K562 (cell line): ENCODE results near the gene SLC44A1. TPM values are rescaled to one million over a fixed set of nuclear protein-coding genes. Genes with fewer than 3 reads are reported as not detected.

ENCODE experiments used
- ATAC-seq: fragments of 200-7000 bp; cut with Tn5 transposase; 3 replicates; pipeline ENCODE4 v1.9.1; 2020; ENCODE audit warnings: moderate library complexity
- BruUV-seq: library from RNA; stranded (reverse); fragments of 400-500 nt; replicated peaks from 2 replicates; lab custom pipeline; 2021; lab: Mats Ljungman, UMichigan
- CTCF ChIA-PET: fragments of 300-600 bp; formaldehyde crosslinking; extraction: SDS; loops from one replicate; lab custom pipeline; 2021; ENCODE audit warnings: low intra/inter-chr PET ratio; lab: Yijun Ruan, JAX
- POLR2A ChIA-PET: fragments of 300-600, 350-650 bp; sonication (Branson Sonifier 250); formaldehyde crosslinking; extraction: SDS; loops from one replicate; lab custom pipeline; 2021; ENCODE audit warnings: antibody characterized with exemption, inconsistent platforms; lab: Yijun Ruan, JAX
- DNase-seq, 4 experiments: peaks; one replicate each; pipeline versions ENCODE4 v3.0.0 to v3.0.0-alpha.2; 2011 to 2018; ENCODE audit warnings: low spot score in 3 of 4, mixed read lengths in 3 of 4; ENCODE audit errors: extremely low read depth in 1 of 4
- FAIRE-seq: peaks from 2 replicates; lab custom pipeline; 2011; peaks lifted over from hg19 to GRCh38; lab: Jason Lieb, UNC
- H2AFZ ChIP-seq: 2 replicates; pipeline ENCODE4 v1.6.0; 2011; ENCODE audit warnings: low read depth, low read length, control low read depth, inconsistent platforms
- H3K27ac ChIP-seq: fragments of 200-600 bp; 3 replicates; pipeline ENCODE4 v1.8.0; 2011; ENCODE audit warnings: low read depth, mild to moderate bottlenecking, control low read depth, inconsistent platforms, low read length, moderate library complexity, mixed read lengths; ENCODE audit errors: extremely low read depth
- H3K27me3 ChIP-seq, 2 experiments: fragments of 300-600 bp in 1 of 2; 2 replicates in 1 of 2; 3 replicates in 1 of 2; pipeline versions ENCODE4 v1.6.0 to v1.8.0; 2011; ENCODE audit warnings: inconsistent platforms in 2 of 2, low read length in 2 of 2, mild to moderate bottlenecking in 1 of 2, mixed read lengths in 1 of 2, moderate library complexity in 1 of 2; ENCODE audit not compliant: control insufficient read depth in 2 of 2, insufficient read depth in 2 of 2
- H3K36me3 ChIP-seq: fragments of 300-600 bp; 3 replicates; pipeline ENCODE4 v1.8.0; 2011; ENCODE audit warnings: mild to moderate bottlenecking, low read length, inconsistent platforms; ENCODE audit not compliant: control insufficient read depth, insufficient read depth
- H3K4me1 ChIP-seq, 2 experiments: fragments of 200-600 bp in 1 of 2; replicated peaks in 1 of 2; 2 replicates in 1 of 2; 3 replicates in 1 of 2; pipeline versions ENCODE4 v1.5.1 to v1.8.0; 2011; ENCODE audit warnings: inconsistent platforms in 2 of 2, low read length in 2 of 2, mild to moderate bottlenecking in 1 of 2, mixed read lengths in 1 of 2, moderate library complexity in 1 of 2; ENCODE audit not compliant: control insufficient read depth in 2 of 2, insufficient read depth in 2 of 2
- H3K4me2 ChIP-seq: 2 replicates; pipeline ENCODE4 v1.6.1; 2011; ENCODE audit warnings: low read length, control low read depth, inconsistent platforms, mixed read lengths; ENCODE audit not compliant: insufficient read depth
- H3K4me3 ChIP-seq: fragments of 200-600 bp; sonication (generic), shearing (Covaris generic); 2 replicates; pipeline ENCODE4 v1.5.1; 2016; ENCODE audit warnings: control low read depth, inconsistent platforms
- H3K79me2 ChIP-seq: fragments of 200-600 bp; 3 replicates; pipeline ENCODE4 v1.8.0; 2011; ENCODE audit warnings: low read length, inconsistent platforms; ENCODE audit not compliant: control insufficient read depth, insufficient read depth
- H3K9ac ChIP-seq, 2 experiments: 2 replicates each; pipeline versions ENCODE4 v1.6.0 to v1.6.1; 2011; ENCODE audit warnings: low read depth in 2 of 2, low read length in 2 of 2, control low read depth in 1 of 2, inconsistent platforms in 1 of 2, mild to moderate bottlenecking in 1 of 2, mixed read lengths in 1 of 2; ENCODE audit not compliant: insufficient read depth in 1 of 2
- H3K9me1 ChIP-seq: one replicate; pipeline ENCODE4 v1.6.0; 2011; ENCODE audit warnings: inconsistent platforms, mild to moderate bottlenecking, low read length, moderate library complexity; ENCODE audit not compliant: control insufficient read depth, insufficient read depth
- H3K9me3 ChIP-seq: replicated peaks from 2 replicates; pipeline ENCODE4 v1.5.1; 2011; ENCODE audit warnings: low read depth, low read length, inconsistent platforms; ENCODE audit not compliant: control insufficient read depth, insufficient read depth
- H4K20me1 ChIP-seq: replicated peaks from 2 replicates; pipeline ENCODE4 v1.6.1; 2011; ENCODE audit warnings: low read length, inconsistent platforms, mixed read lengths; ENCODE audit not compliant: control insufficient read depth, insufficient read depth
- ARID4B ChIP-seq: sonication (generic); formaldehyde crosslinking; IDR thresholded peaks from 2 replicates; pipeline ENCODE4 v1.8.0; 2022; ENCODE audit warnings: mild to moderate bottlenecking, missing genetic modification reagents
- FOXK1 ChIP-seq: sonication (generic); formaldehyde crosslinking; IDR thresholded peaks from 2 replicates; pipeline ENCODE4 v1.8.0; 2022; ENCODE audit warnings: missing genetic modification reagents, mild to moderate bottlenecking, borderline replicate concordance
- PHTF2 ChIP-seq: fragments of 250-450 bp; sonication (Bioruptor Pico); IDR thresholded peaks from 2 replicates; pipeline ENCODE4 v1.5.0; 2021; ENCODE audit warnings: mild to moderate bottlenecking
- RBFOX2 ChIP-seq: fragments of 200-400 bp; formaldehyde crosslinking; IDR thresholded peaks from 2 replicates; pipeline ENCODE4 v1.6.1; 2017; ENCODE audit warnings: low read depth, mild to moderate bottlenecking, low read length, moderate library complexity
- SLC30A9 ChIP-seq: fragments of 250-450 bp; sonication (Bioruptor Pico); IDR thresholded peaks from 2 replicates; pipeline ENCODE4 v1.8.0; 2022; ENCODE audit warnings: mild to moderate bottlenecking, moderate library complexity
- SP1 ChIP-seq: sonication (generic); formaldehyde crosslinking; IDR thresholded peaks from 2 replicates; pipeline ENCODE4 v1.8.1; 2022; ENCODE audit warnings: mild to moderate bottlenecking, missing genetic modification reagents
- TCF7 ChIP-seq: sonication (generic); IDR thresholded peaks from 2 replicates; pipeline ENCODE4 v1.6.1; 2016; ENCODE audit warnings: antibody characterized with exemption, borderline replicate concordance
- WGBS: fragments of 100-300 bp; shearing (Covaris generic); methylation state at CpG from one replicate; pipeline ENCODE4 v1.1.6; 2016; ENCODE audit warnings: low coverage, mixed read lengths; ENCODE audit not compliant: insufficient coverage; ENCODE audit errors: missing lambda C conversion rate; 5-methylcytosine and 5-hydroxymethylcytosine counted together
- in situ Hi-C: fragments of 300-500 bp; cut with MboI; formaldehyde crosslinking; loops from 4 replicates; pipeline ENCODE4 v1.15.0; 2018; ENCODE audit warnings: inconsistent platforms, mixed read lengths
- intact Hi-C: fragments of 100-400 bp; cut with micrococcal nuclease; formaldehyde crosslinking; loops from 2 replicates; pipeline ENCODE4 v1.14.2; 2022
- polyA plus RNA-seq, 8 experiments: library from polyadenylated mRNA; depleted of rRNA in 4 of 8; stranded (reverse) in 5 of 8; unstranded in 3 of 8; fragments of >200 nt; fragmentation: Nextera tagmentation in 2 of 8; fragmentation: Illumina TruSeq in 1 of 8; extraction: Ambion mirVana in 2 of 8; extraction: Trizol in 1 of 8; gene quantifications; 2 replicates each; pipeline versions ENCODE4 v1.2.1 to v1.2.3, GENCODE V29; 2011 to 2014; ENCODE audit warnings: inconsistent platforms in 1 of 8, missing spikeins in 1 of 8
- total RNA-seq, 7 experiments: library from RNA; depleted of rRNA in 6 of 7; stranded (reverse); fragments of >200 nt in 6 of 7; fragmentation: Illumina TruSeq in 2 of 7; extraction: Trizol in 2 of 7; gene quantifications; 2 replicates each; pipeline versions ENCODE4 v1.2.1 to v1.2.3, GENCODE V29; 2011 to 2021; ENCODE audit warnings: low replicate concordance in 1 of 7

The SLC44A1 gene
- total and polyA plus RNA-seq, 9 of the 15 experiments (the other 6 are each of a cell fraction or from before 2014, with no cell fraction given), result 0.11 to 0.59 (median 0.30) TPM

DNA sequence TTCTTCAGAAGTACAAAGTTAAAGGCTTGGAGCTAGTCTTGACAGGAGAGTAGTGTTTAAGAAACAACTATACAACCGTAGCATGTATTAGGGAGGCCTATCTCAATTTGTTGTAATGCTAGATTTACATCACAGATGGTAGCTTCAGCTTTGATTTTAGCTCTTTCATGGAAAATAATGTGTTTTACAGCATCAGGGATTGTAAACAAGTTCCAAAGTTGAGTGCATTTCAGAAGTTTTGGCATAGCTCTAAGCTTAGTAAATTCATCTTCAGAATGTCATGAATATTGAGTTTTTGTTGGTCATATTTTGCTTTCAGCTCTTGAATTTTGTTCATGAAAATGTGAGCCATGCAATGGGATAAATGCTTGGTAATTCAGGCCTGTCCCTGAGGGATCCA, 30.7 kb downstream of the SLC44A1 start:
- CTCF ChIA-PET, result no interaction called here
- no peak overlapping the region for H2AFZ ChIP-seq
- FAIRE-seq, result no peak

DNA sequence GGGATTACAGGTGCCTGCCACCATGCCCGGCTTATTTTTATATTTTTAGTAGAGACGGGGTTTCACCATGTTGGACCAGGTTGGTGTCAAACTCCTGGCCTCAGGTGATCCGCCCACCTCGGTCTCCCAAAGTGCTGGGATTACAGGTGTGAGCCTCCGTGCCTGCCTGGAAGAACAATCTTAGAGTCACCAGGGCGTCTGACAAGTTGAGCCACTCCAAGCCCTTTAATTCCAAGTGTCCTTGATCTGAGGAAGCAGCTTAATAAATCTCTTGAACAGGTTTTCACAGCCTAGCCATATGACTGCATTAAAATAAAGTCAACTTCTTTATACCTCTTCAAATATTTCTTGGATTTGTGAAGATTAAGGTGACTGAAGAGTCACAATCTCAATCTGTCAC, 31.5 kb downstream of the SLC44A1 start:
- no peak for TF ChIP-seq PHTF2 (CRISPR knock-in tag)
- no peak for TF ChIP-seq TCF7
- no peak for TF ChIP-seq RBFOX2
- no peak for TF ChIP-seq SP1 (CRISPR knock-in tag)
- no peak for TF ChIP-seq ARID4B (CRISPR knock-in tag)
- no peaks in the 10 kb centered on the region for H3K4me1 ChIP-seq
- H3K27ac ChIP-seq, result no peak overlapping the region
- ATAC-seq, result no peak
- CTCF ChIA-PET, result no interaction called here
- no peaks in the 10 kb centered on the region for H3K36me3 ChIP-seq
- FAIRE-seq, result no peak
- intact Hi-C loops (no loop called here), in situ Hi-C loops (no loop called here)
- DNase-seq, result no peak
- peaks cover 0 to 3% of the 10 kb centered on the region in 2 experiments; a peak in 4 of 5 replicates for H3K27me3 ChIP-seq
- no peak overlapping the region for H3K9ac ChIP-seq
- no TSS peak for BruUV-seq
- no peak overlapping the region for H3K4me2 ChIP-seq
- POLR2A ChIA-PET, result no interaction called here
- H3K79me2 ChIP-seq, result no peaks in the 10 kb centered on the region
- no peaks in the 10 kb centered on the region for H3K9me3 ChIP-seq
- H3K4me3 ChIP-seq, result no peak overlapping the region
- no peaks in the 10 kb centered on the region for H4K20me1 ChIP-seq
- H2AFZ ChIP-seq, result no peak overlapping the region
- no peaks in the 10 kb centered on the region for H3K9me1 ChIP-seq
- WGBS, result 0% methylated on average over 6 of the region's 6 CpGs

More for the DNA sequence above, 30.7 kb downstream of the SLC44A1 start:
- intact Hi-C loops, result no loop called here
- H3K9ac ChIP-seq, result no peak overlapping the region
- ATAC-seq (no peak), DNase-seq (no peak)
- no peaks in the 10 kb centered on the region for H3K79me2 ChIP-seq
- no peaks in the 10 kb centered on the region for H3K9me3 ChIP-seq
- H3K4me1 ChIP-seq, result no peaks in the 10 kb centered on the region
- no peaks in the 10 kb centered on the region for H4K20me1 ChIP-seq
- in situ Hi-C loops, result no loop called here
- H3K36me3 ChIP-seq, result no peaks in the 10 kb centered on the region
- H3K27me3 ChIP-seq, result peaks cover 0 to 3% of the 10 kb centered on the region in 2 experiments; a peak in 4 of 5 replicates
- H3K4me2 ChIP-seq, result no peak overlapping the region
- H3K9me1 ChIP-seq, result no peaks in the 10 kb centered on the region
- no TSS peak for BruUV-seq
- 0% methylated on average over 1 of the region's 1 CpG for WGBS
- no peak overlapping the region for H3K27ac ChIP-seq
- TF ChIP-seq FOXK1 (CRISPR knock-in tag), result no peak
- TF ChIP-seq SLC30A9 (CRISPR knock-in tag), result no peak
- H3K4me3 ChIP-seq, result no peak overlapping the region
- POLR2A ChIA-PET, result interaction anchor here (0.6 to 1.0 kb wide), 3 partner anchors 10 to 22 kb away, joined by 3 to 4 read pairs (median 3); no protein-coding TSS in a partner anchor
